Left lung (tissue), 10 donors: ENCODE results near the gene TP53TG5. TPM values are rescaled to one million over a fixed set of nuclear protein-coding genes. Genes with fewer than 3 reads are reported as not detected.

Experiments
- ATAC-seq: fragments of 200-7000 bp; cut with Tn5 transposase; one replicate; pipeline ENCODE4 v1.9.1; 2020; ENCODE audit warnings: moderate library complexity
- DNase-seq, 4 donors: peaks; one replicate each; pipeline ENCODE4 v3.0.0-alpha.2; 2013 to 2020
- H3K27ac ChIP-seq, 2 donors: fragments of 200-600 bp; sonication (generic) in 1 of 2; one replicate each; pipeline versions ENCODE4 v1.5.0 to v1.8.0; 2020 to 2021
- H3K27me3 ChIP-seq, 2 donors: fragments of 200-600 bp; sonication (generic) in 1 of 2; one replicate each; pipeline versions ENCODE4 v1.5.0 to v1.8.0; 2020 to 2021
- H3K36me3 ChIP-seq, 2 donors: fragments of 200-600 bp; sonication (generic) in 1 of 2; one replicate each; pipeline versions ENCODE4 v1.5.0 to v1.8.0; 2020 to 2021
- H3K4me1 ChIP-seq, 2 donors: fragments of 200-600 bp; one replicate each; pipeline ENCODE4 v1.8.0; 2021
- H3K4me3 ChIP-seq, 2 donors: fragments of 200-600 bp; sonication (generic) in 1 of 2; one replicate each; pipeline versions ENCODE4 v1.5.0 to v1.8.0; 2020 to 2021; ENCODE audit warnings: mild to moderate bottlenecking in 1 of 2
- H3K9me3 ChIP-seq, 2 donors: fragments of 200-600 bp; sonication (generic) in 1 of 2; one replicate each; pipeline versions ENCODE4 v1.5.0 to v1.8.0; 2020 to 2021
- CTCF ChIP-seq, 2 donors: fragments of 200-600 bp; sonication (generic) in 1 of 2; IDR thresholded peaks; one replicate each; pipeline versions ENCODE4 v1.5.0 to v1.8.0; 2021; ENCODE audit warnings: antibody characterized with exemption in 2 of 2
- intact Hi-C, 2 donors: fragments of 100-400 bp; cut with DNase I; formaldehyde crosslinking; loops; one replicate each; pipeline versions ENCODE4 v1.11.2 to v1.14.2; 2022
- polyA plus RNA-seq, 6 donors: library from polyadenylated mRNA; unstranded; fragments of 120-200 nt; gene quantifications; one replicate each; pipeline ENCODE4 v1.2.1, GENCODE V29; 2013; ENCODE audit not compliant: insufficient read length in 6 of 6
- total RNA-seq, 2 donors: library from RNA; stranded (reverse); fragmentation: NEBNext Ultra II Directional; extraction: Animal tissue kit (Norgen Biotek cat#: 25700); gene quantifications; one replicate each; pipeline ENCODE4 v1.2.1, GENCODE V29; 2021
- donor health status: DM: no; HTN: yes; CAD: no.
- donor health status: DM: no; HTN: no; CAD: no.

TP53TG5 gene
- total and polyA plus RNA-seq, 8 donors = 0.44 to 2.0 (median 1.6) TPM; not detected in 1

- no peaks in the 10 kb centered on the region for H3K27me3 ChIP-seq
- TF ChIP-seq CTCF (IDR thresholded peaks at IDR 0.05) = no peak
- no peak overlapping the region for H3K27ac ChIP-seq
- DNase-seq (no peak), ATAC-seq (no peak)
- H3K36me3 ChIP-seq = no peaks in the 10 kb centered on the region
- intact Hi-C loops = no loop called here
- peaks cover 0 to 5% of the 10 kb centered on the region in 2 donors for H3K9me3 ChIP-seq
- H3K4me1 ChIP-seq = no peaks in the 10 kb centered on the region
- no peak overlapping the region for H3K4me3 ChIP-seq
Observed at GRCh38 chr20:45395114-45395415, 16.9 kb upstream of the TP53TG5 start.

GRCh38 chr20:45394221-45395113, 16.3 kb upstream of the TP53TG5 start:
- no peak for DNase-seq
- H3K27ac ChIP-seq = no peak overlapping the region
- no peaks in the 10 kb centered on the region for H3K27me3 ChIP-seq
- no peak overlapping the region for H3K4me3 ChIP-seq
- no peak for TF ChIP-seq CTCF (IDR thresholded peaks at IDR 0.05)
- ATAC-seq = no peak
- no peaks in the 10 kb centered on the region for H3K36me3 ChIP-seq
- no peaks in the 10 kb centered on the region for H3K9me3 ChIP-seq
- intact Hi-C loops = no loop called here
- H3K4me1 ChIP-seq = no peaks in the 10 kb centered on the region

- ATAC-seq (no peak), DNase-seq (no peak)
- H3K27ac ChIP-seq = no peak overlapping the region
- H3K9me3 ChIP-seq = no peaks in the 10 kb centered on the region
- no peak for TF ChIP-seq CTCF (IDR thresholded peaks at IDR 0.05)
- H3K4me3 ChIP-seq = no peak overlapping the region
- no peaks in the 10 kb centered on the region for H3K36me3 ChIP-seq
- intact Hi-C loops = no loop called here
- H3K27me3 ChIP-seq = no peaks in the 10 kb centered on the region
- H3K4me1 ChIP-seq = no peaks in the 10 kb centered on the region
Observed at GRCh38 chr20:45392733-45393132, 14.6 kb upstream of the TP53TG5 start.

GRCh38 chr20:45391559-45391958, 13.4 kb upstream of the TP53TG5 start:
- ATAC-seq (no peak), DNase-seq (no peak)
- no peak for TF ChIP-seq CTCF (IDR thresholded peaks at IDR 0.05)
- Histone ChIP-seq H3K27me3 (no peaks in the 10 kb centered on the region), H3K9me3 (no peaks in the 10 kb centered on the region), H3K27ac (no peak overlapping the region), H3K4me3 (no peak overlapping the region), H3K4me1 (no peaks in the 10 kb centered on the region), H3K36me3 (no peaks in the 10 kb centered on the region)
- intact Hi-C loops = no loop called here

- Histone ChIP-seq H3K36me3 (no peaks in the 10 kb centered on the region), H3K4me1 (no peaks in the 10 kb centered on the region), H3K27ac (no peak overlapping the region), H3K9me3 (no peaks in the 10 kb centered on the region), H3K4me3 (no peak overlapping the region), H3K27me3 (no peaks in the 10 kb centered on the region)
- ATAC-seq (no peak), DNase-seq (no peak)
- TF ChIP-seq CTCF (IDR thresholded peaks at IDR 0.05) = no peak
- intact Hi-C loops = no loop called here
Observed at GRCh38 chr20:45390931-45391330, 12.8 kb upstream of the TP53TG5 start.
